Measurements from ENCODE around the gene MTUS2.
A peak's percentile ranks its signal among the peaks of the same experiment; 100 is the strongest.

Gene MTUS2

GRCh38 chr13:28859717-28860116 is 39.6 kb downstream of the MTUS2 start:
- DNase-seq, result no peak

- no peak for DNase-seq
These were observed 44.4 kb downstream of the MTUS2 start for GRCh38 chr13:28864544-28864943.

DNA sequence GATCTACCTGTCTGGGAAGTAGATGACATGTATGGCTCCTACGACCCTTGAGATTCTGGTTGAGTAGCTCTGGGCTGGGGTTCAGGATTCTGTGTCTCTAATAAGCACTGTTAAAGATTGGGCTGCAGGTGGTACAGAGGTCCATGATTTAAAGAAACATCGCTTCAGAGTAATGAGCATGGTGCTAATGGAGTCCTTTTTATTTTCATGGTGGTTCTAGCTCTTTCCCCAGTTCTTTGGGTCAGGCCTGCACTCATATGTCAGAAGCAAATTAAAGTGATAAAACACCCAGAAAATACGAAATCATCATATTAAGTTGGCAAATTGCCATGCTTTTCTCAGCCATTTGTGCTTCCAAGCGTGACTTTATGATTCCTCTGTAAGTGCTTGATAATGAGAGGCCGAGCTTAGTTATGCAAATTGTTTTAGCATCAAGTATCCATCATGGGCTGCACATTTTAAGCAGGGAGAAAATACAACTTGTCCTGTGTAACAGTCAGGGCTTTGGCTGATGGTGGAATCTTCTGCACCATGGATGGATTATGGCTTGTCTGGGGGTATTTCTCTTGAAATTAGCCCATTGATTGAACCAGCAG is 45.1 kb downstream of the MTUS2 start:
- peak; percentile 90 to 93 for DNase-seq

DNA sequence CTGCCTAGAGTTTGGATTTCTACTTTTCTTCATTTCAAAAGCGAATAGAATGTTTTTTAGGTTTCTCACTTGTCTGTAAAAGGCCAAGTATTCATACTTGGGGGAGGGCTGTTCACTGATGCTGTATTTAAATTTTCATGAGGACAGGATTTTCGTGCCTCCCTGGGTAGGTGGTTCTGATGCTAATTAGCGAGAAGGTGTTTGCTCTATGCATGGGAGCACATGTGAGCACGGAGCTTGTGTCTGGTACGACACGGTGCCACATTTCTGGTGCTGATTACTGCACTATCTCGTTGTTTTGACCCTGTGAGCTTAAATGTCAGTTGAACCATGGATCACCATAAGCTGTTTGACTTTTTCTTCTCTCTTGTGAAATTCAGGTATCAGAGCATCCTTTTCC is 45.8 kb downstream of the MTUS2 start:
- peak; percentile 45 to 57 for DNase-seq

DNA sequence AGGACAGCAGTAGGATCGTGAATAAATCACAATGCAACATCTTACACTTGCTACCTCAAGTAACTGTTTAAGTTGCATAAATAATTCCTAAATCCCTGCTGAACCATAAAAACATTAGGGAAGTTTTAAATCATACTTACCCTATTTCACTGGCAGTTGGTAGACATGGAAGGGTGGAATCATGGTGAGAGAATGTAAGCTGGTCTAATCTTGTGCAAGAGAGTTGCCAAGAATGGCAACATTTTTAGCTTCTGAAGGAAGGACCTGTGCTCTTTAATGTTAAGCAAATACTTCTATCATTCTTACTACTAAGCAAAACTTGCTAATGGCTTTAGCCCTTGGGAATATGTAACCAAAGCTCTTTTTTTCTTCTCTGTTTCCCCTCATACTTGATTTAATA is 46.8 kb downstream of the MTUS2 start:
- DNase-seq, result no peak

DNA sequence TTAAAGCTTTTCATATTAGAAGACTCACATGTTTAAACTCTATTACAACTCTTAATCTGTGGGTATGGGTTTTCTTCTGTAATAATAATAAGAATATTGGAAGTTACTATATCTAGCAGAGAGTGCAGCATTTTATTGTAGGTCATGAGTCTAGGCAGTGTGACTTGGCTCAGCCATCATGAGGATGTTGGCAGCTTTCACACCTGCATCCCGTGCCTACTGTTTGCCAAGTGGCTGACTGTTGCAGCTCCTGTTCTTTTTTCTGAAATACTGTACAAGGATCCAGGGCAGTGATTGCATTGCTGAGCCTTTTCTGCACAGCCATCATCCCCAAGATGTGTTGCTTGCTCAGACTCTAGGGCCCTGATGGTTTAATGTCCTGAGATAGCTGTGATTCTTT is 47.4 kb downstream of the MTUS2 start:
- no peak for DNase-seq

DNA sequence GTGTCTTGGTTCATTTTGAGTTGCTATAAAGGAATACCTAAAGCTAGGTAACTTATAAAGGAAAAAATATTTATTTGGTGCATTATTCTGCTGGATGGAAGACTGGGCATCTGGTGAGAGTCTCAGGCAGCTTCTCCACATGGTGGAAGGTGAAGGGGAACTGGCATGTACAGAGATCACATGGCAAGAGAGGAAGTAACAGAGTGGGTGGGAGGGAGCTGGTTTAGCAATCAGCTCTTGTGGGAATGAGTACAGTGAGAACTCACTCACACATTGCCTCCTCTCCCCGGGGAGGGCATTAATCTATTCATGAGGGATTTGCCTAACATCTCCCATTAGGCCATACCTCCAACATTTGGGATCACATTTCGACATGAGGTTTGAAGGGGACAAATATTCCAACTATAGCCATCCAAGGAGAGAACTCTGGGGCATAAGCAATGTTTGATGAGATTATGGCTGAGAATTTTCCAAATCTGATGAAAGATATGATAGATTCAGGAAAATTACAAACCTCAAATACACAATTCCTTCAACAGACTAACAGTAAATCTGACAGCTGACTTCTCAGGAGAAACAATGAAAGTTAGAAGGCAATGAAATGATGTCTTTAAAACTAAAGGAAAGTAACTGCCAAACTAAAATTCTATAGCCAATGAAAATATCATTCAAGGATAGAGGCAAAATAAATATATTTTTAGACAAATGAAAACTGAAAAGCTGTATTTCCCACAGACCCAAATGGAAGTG is 52.5 kb downstream of the MTUS2 start:
- no peak for DNase-seq

GRCh38 chr13:28875846-28876615 is 55.9 kb downstream of the MTUS2 start:
- no peak for DNase-seq

- DNase-seq, result no peak
These were observed 57.3 kb downstream of the MTUS2 start for GRCh38 chr13:28877408-28877807.

DNA sequence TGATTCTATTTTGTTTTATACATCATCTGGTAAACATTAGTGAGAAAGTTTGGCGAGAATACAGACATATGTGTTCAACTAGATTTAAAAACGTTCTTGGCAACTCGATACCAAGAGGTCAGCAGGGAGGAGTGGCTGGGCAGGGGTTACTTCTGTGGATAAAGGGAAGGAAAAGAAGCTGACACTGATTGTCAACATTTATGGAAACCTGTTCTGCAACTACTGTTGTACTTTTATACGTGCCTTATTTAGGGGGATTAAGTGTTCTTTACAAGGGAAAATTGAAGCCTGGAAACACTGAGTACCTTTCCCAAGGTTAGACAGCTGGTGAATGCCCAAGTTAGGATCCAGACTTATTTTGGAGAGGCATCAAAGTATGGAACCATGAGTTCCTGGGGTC is 65.0 kb downstream of the MTUS2 start:
- DNase-seq, result no peak

DNA sequence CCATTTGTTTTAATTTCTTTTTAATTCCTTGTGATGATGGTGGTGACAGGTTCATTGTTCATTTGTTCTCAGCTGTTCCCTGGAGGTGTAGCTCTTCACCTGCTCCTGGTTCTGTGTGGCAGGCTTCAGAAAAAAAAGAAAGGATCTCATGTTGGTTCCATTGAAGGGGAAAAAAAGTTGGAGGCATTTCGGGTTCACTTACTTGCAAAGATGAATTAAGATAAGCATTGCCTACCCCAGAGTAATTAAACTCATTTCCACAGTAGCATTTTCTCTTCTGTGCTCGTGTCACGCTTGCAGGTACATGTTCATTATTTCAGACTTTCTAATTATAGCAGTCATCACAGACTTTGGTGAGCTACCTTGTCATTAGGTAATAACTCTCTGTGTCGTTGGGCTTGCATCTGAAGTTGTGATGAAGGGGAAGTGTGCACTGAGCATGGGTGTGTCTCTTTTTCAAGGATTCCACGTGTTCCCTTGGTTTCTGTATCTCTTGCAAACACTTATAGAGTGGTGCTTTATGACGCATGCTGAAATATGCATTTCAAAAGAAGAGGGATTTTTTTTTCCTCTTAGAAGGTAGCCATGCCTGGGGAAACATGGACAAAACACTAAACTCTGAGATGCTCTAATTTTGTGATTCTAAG is 69.1 kb downstream of the MTUS2 start:
- DNase-seq, result no peak

DNA sequence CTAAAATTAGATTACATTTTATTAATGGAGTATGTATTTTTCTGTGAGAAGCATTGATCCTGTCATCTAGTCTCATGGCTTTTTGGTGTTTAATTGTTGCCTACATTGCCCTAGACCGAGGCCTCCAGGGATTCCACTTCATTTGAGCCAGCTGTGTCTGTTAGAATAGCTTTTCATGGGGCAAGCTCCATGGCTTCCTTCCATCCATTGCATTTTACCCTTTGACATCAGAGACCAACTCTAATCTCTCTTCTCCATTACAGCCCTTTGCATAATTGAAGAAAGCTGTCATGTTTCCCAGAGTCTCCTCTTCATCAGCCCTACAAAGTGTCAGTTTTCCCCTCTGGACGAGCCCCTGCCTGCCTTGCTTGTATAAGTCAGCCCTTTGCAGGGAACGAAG is 70.6 kb downstream of the MTUS2 start:
- peak; percentile 19 to 24 for DNase-seq

DNA sequence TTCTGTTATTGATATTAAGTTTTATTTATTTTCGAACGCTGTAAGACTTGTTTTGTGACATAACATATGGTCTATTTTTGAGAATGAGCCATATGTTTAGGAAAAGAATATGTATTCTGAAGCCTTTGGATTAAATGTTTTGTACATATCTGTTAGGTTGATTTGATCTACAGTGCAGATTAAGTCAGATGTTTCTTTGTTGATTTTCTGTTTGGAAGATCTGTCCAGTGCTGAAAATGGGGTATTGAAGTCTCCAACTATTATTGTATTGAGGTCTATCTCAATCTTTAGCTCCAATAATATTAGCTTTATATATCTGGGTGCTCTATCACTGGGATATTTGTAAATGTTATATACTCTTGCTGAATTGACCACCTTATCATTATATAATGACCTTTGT is 97.9 kb downstream of the MTUS2 start:
- DNase-seq, result no peak

- no peak for DNase-seq
These were observed 102.2 kb downstream of the MTUS2 start for GRCh38 chr13:28922341-28922740.

DNA sequence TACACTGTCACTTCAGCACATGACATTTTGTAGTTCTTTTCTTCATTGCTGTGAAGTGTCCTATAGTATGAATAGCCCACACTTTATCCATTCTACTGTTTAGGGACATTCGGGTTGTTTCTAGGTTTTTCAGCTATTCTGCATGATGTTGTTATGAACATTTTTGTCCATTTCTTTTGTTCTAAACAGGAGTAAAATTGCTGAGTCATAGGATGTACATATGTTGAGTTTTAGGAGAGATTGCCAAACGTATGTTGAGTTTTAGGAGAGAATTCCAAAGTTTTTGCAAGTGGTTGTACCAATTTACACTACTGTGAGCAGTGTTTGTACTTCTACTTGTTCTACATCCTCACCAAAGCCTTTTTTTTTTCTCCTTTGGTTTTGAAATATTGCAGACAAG is 115.0 kb downstream of the MTUS2 start:
- no peak for DNase-seq

DNA sequence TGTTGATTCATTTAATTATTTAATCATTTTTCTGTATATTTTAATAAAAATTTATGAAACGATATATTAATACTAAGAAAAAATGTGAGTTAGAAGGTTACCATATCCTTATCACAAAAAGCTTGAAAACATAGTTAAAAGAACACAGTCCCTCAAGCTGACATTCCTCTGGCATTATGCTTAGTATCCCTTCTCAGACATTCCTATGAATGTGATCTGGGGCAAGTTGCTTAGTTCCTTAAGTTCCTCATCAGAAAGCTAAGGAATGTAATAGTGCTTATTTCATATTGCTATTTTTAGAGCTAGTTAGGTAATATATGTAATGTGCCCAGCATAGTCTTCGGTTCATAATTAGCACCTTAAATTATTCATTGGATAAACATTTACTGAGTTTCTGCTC is 122.8 kb downstream of the MTUS2 start:
- DNase-seq, result no peak

- DNase-seq, result no peak
These were observed 133.7 kb downstream of the MTUS2 start for GRCh38 chr13:28953714-28954418.

GRCh38 chr13:28954419-28954725 is 134.2 kb downstream of the MTUS2 start:
- no peak for DNase-seq

GRCh38 chr13:28954810-28955209 is 134.7 kb downstream of the MTUS2 start:
- no peak for DNase-seq

DNA sequence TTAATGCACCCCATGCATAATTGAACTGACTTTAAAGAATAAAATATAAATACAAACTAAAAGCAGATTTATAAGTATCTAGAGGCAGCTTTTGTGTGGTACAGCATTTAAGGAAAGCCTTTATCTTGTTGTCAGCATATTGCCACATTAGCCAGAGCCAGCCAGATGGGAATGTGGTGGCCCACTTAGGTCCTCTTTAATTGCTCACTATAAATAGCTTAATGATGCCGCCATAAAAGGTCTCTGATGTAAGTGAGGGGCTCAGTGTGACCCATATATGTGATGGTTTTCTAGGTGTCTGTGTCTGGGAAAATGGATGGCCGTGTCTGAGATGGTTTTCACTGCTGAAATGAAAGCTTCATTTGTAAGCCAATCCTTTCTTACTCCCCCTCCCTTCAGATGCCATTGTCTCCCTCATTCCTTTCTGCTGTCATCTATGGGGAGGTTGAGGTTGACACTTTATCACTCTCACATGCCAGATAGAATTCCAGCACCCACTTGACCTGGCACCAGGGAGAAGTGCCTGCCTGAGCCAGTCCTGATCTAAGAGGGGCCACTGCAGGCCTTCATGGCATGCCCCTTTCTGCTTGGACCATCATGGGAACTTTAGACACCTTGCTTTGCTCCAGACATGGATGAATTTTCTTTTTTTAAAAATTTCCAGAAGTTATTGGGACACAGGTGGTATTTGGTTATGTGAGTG is 135.3 kb downstream of the MTUS2 start:
- DNase-seq, result no peak

- DNase-seq, result no peak
These were observed 137.9 kb downstream of the MTUS2 start for GRCh38 chr13:28958018-28958417.

- no peak for DNase-seq
These were observed 138.3 kb downstream of the MTUS2 start for GRCh38 chr13:28958441-28958840.

DNA sequence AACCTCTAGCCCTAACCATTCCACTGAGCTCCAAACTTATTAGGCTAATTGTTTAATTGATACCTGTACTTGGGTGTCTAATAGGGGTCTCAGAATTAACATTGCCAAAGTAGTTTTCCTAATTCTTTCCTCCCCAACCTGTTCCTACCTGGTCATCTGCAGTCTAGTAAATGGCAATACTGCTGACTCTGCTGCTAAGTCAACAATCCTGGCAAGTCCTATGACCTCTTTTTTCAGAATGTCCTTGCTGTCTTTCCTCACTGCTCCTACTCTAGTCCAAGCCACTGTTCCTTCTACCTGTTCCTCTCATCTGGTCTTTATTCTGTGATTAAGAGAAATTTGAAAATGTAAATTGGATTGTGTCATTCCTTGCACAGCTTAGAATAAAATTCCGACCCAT is 143.9 kb downstream of the MTUS2 start:
- no peak for DNase-seq

Data from NCI-H526 (cell line).